GM12878 (cell line): Measurements from ENCODE around the gene SLC12A6. TPM values are rescaled to one million over a fixed set of nuclear protein-coding genes. Genes with fewer than 3 reads are reported as not detected.
A peak's percentile ranks its signal among the peaks of the same experiment; 100 is the strongest.

Experiments
- CBFB ChIP-seq: IDR thresholded peaks from 2 replicates; pipeline ENCODE4 v1.6.1; 2016; ENCODE audit warnings: antibody characterized with exemption, low read depth
- CHD1 ChIP-seq: IDR thresholded peaks from 2 replicates; pipeline ENCODE4 v1.6.1; 2012; ENCODE audit warnings: low read depth, low read length, improper control_type of control experiment
- IKZF1 ChIP-seq: fragments of 450-650 bp; conservative IDR thresholded peaks from 2 replicates; pipeline ENCODE4 v1.6.1; 2017; ENCODE audit warnings: antibody characterized with exemption, mild to moderate bottlenecking
- JUND ChIP-seq: IDR thresholded peaks from 2 replicates; pipeline ENCODE4 v1.6.1; 2012; ENCODE audit warnings: low read depth, mild to moderate bottlenecking, low read length, improper control_type of control experiment, moderate library complexity
- MLLT1 ChIP-seq: fragments of 450-650 bp; IDR thresholded peaks from 2 replicates; pipeline ENCODE4 v1.6.1; 2016; ENCODE audit warnings: mild to moderate bottlenecking
- MTA2 ChIP-seq: fragments of 450-650 bp; IDR thresholded peaks from 2 replicates; pipeline ENCODE4 v1.6.1; 2016; ENCODE audit warnings: low read depth, mild to moderate bottlenecking, moderate library complexity
- MYB ChIP-seq: fragments of 150-350 bp; IDR thresholded peaks from 2 replicates; pipeline ENCODE4 v1.6.1; 2014; ENCODE audit warnings: mild to moderate bottlenecking, low read depth, low read length, borderline replicate concordance
- NR2F1 ChIP-seq: fragments of 450-650 bp; conservative IDR thresholded peaks from 2 replicates; pipeline ENCODE4 v1.6.1; 2017; ENCODE audit warnings: mild to moderate bottlenecking
- RELA ChIP-seq: fragments of 450-650 bp; IDR thresholded peaks from 2 replicates; pipeline ENCODE4 v1.8.0; 2014; ENCODE audit warnings: borderline replicate concordance; ENCODE audit not compliant: partially characterized antibody
- RUNX3 ChIP-seq: IDR thresholded peaks from 2 replicates; pipeline ENCODE4 v1.6.1; 2012; ENCODE audit warnings: low read length, inconsistent platforms
- SPI1 ChIP-seq: IDR thresholded peaks from 2 replicates; pipeline ENCODE4 v1.6.1; 2011; ENCODE audit warnings: low read depth, mild to moderate bottlenecking, low read length, moderate library complexity, borderline replicate concordance; ENCODE audit not compliant: insufficient read depth
- SRF ChIP-seq, 2 experiments: IDR thresholded peaks; 2 replicates each; pipeline ENCODE4 v1.6.1; 2011; ENCODE audit warnings: low read depth in 2 of 2, low read length in 2 of 2, mild to moderate bottlenecking in 1 of 2, moderate library complexity in 1 of 2
- TAF1 ChIP-seq: IDR thresholded peaks from 2 replicates; pipeline ENCODE4 v1.6.1; 2011; ENCODE audit warnings: mild to moderate bottlenecking, low read depth, low read length, borderline replicate concordance
- YY1 ChIP-seq: IDR thresholded peaks from 2 replicates; pipeline ENCODE4 v1.6.1; 2011; ENCODE audit warnings: low read depth, mild to moderate bottlenecking, low read length
- ZBTB11 ChIP-seq: fragments of 450-650 bp; formaldehyde crosslinking; IDR thresholded peaks from 2 replicates; pipeline ENCODE4 v1.5.0; 2022; ENCODE audit warnings: mild to moderate bottlenecking, missing genetic modification characterization
- ZNF217 ChIP-seq: fragments of 450-650 bp; IDR thresholded peaks from 2 replicates; pipeline ENCODE4 v1.6.1; 2017; ENCODE audit warnings: antibody characterized with exemption, mild to moderate bottlenecking
- polyA plus RNA-seq, 11 experiments: library from polyadenylated mRNA; depleted of rRNA in 4 of 11; unstranded in 6 of 11; stranded (reverse) in 5 of 11; fragments of >200 nt; fragmentation: Nextera tagmentation in 4 of 11; fragmentation: Illumina TruSeq in 1 of 11; extraction: Ambion mirVana in 4 of 11; extraction: Trizol in 1 of 11; gene quantifications; 1 replicate in 1 of 11; 2 replicates in 10 of 11; pipeline versions ENCODE4 v1.2.1 to v1.2.3, GENCODE V29; 2011 to 2016; ENCODE audit warnings: inconsistent platforms in 2 of 11, missing spikeins in 2 of 11, low read depth in 1 of 11
- total RNA-seq, 4 experiments: library from RNA; depleted of rRNA in 3 of 4; stranded (reverse); fragments of >200 nt in 3 of 4; fragmentation: Illumina TruSeq in 1 of 4; extraction: Trizol in 1 of 4; gene quantifications; 2 replicates each; pipeline versions ENCODE4 v1.2.1 to v1.2.3, GENCODE V29; 2013 to 2021
- TF ChIP-seq, protein P1 (sequence below): IDR thresholded peaks from 2 replicates; pipeline ENCODE4 v1.6.1; 2012; ENCODE audit warnings: low read depth, low read length, improper control_type of control experiment
- TF ChIP-seq, protein P2 (sequence below): fragments of 150-350 bp; IDR thresholded peaks from 2 replicates; pipeline ENCODE4 v1.6.1; 2016; ENCODE audit warnings: low read depth, low read length
- TF ChIP-seq, protein P3 (sequence below): IDR thresholded peaks from 2 replicates; pipeline ENCODE4 v1.6.1; 2012; ENCODE audit warnings: low read length, inconsistent platforms

Gene SLC12A6
- total and polyA plus RNA-seq, 10 of the 15 experiments (the other 5 are each of a cell fraction or from before 2014, with no cell fraction given), result 4.7 to 94.4 (median 34.2) TPM

DNA sequence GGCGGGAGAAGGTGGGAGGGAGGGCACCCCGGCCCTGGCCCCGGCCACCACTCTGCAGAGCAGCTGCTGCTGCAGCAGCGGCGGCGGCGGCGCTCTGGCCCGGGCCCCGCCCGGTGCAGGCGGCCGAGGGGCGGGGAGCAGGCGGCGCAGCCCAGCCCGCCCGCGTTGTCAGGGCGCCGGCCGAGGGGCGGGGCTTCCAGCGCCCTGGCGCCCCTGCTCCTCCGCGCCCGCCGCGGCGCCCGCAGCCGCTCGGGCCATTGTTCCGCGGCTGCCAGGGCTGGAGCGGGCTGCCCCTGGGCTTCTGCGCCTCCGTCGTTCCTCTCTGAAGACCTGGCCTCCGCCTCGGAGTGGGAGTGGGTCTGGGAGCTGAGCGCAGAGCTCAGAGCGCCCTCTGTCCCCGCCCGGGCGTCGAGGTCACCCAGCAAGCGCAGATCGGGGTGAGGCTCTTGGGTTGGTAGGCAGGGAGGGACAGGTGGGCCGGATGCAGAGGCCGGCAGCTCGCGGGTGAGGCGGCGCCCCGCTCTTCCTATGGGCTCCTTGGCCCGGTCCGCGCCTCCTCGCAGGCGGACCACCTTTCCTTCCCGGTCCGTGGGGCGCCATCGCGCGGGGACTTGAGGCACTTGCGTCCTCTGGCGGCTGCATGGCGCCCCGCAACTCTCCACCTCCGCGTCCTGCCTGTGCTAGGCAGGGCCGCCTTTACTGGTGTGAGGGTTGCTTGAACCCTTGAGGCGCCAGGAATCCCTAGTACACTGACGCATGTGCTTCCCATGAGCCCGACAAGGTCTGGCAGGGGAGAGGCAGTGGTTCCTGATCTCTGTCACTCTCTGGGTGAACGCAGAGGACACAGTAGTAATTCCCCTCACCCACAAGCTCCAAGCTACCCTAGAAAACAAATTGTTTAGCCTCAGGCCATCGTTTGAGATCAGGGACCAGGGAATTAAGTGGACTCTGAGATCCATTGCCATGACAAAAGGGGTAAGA is 29.8 kb upstream of the SLC12A6 start, which contains the start of gene LPCAT4 (continued):
- no peak for TF ChIP-seq ZBTB11 (CRISPR knock-in tag)
- peak; percentile 90 for TF ChIP-seq YY1
- peak; percentile 95 for TF ChIP-seq IKZF1
- TF ChIP-seq MYB, result no peak
- TF ChIP-seq MLLT1, result peak; percentile 29; the same call in 1 of the 2 replicates
- TF ChIP-seq RELA, result peak; percentile 10
- peak; percentile 85; the same call in 1 of the 2 replicates for TF ChIP-seq TAF1
- TF ChIP-seq MTA2, result no peak
- TF ChIP-seq SPI1, result no peak
- TF ChIP-seq JUND, result no peak
- no peak for TF ChIP-seq CBFB
- TF ChIP-seq CHD1, result no peak
- TF ChIP-seq, protein P1, sequence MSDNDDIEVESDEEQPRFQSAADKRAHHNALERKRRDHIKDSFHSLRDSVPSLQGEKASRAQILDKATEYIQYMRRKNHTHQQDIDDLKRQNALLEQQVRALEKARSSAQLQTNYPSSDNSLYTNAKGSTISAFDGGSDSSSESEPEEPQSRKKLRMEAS, result no peak; the same call in 1 of the 2 replicates
- TF ChIP-seq, protein P2, sequence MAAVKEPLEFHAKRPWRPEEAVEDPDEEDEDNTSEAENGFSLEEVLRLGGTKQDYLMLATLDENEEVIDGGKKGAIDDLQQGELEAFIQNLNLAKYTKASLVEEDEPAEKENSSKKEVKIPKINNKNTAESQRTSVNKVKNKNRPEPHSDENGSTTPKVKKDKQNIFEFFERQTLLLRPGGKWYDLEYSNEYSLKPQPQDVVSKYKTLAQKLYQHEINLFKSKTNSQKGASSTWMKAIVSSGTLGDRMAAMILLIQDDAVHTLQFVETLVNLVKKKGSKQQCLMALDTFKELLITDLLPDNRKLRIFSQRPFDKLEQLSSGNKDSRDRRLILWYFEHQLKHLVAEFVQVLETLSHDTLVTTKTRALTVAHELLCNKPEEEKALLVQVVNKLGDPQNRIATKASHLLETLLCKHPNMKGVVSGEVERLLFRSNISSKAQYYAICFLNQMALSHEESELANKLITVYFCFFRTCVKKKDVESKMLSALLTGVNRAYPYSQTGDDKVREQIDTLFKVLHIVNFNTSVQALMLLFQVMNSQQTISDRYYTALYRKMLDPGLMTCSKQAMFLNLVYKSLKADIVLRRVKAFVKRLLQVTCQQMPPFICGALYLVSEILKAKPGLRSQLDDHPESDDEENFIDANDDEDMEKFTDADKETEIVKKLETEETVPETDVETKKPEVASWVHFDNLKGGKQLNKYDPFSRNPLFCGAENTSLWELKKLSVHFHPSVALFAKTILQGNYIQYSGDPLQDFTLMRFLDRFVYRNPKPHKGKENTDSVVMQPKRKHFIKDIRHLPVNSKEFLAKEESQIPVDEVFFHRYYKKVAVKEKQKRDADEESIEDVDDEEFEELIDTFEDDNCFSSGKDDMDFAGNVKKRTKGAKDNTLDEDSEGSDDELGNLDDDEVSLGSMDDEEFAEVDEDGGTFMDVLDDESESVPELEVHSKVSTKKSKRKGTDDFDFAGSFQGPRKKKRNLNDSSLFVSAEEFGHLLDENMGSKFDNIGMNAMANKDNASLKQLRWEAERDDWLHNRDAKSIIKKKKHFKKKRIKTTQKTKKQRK, result no peak
- no peak for TF ChIP-seq SRF (IDR thresholded peaks at IDR 0.05; ENCODE audit: low read depth in 2 of 2, low read length in 2 of 2)
- peak; percentile 59; the same call in 1 of the 2 replicates for TF ChIP-seq ZNF217
- TF ChIP-seq RUNX3, result no peak
- TF ChIP-seq, protein P3, sequence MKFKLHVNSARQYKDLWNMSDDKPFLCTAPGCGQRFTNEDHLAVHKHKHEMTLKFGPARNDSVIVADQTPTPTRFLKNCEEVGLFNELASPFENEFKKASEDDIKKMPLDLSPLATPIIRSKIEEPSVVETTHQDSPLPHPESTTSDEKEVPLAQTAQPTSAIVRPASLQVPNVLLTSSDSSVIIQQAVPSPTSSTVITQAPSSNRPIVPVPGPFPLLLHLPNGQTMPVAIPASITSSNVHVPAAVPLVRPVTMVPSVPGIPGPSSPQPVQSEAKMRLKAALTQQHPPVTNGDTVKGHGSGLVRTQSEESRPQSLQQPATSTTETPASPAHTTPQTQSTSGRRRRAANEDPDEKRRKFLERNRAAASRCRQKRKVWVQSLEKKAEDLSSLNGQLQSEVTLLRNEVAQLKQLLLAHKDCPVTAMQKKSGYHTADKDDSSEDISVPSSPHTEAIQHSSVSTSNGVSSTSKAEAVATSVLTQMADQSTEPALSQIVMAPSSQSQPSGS, result no peak
- peak; percentile 67 for TF ChIP-seq NR2F1
